Measurements from ENCODE around the gene TIAM2.
"Not testable (repeated sequence)": the region's sequence is repeated elsewhere in the genome, so short reads cannot be mapped to it uniquely, and the experiment has no call there.

- TF ChIP-seq CTCF (IDR thresholded peaks at IDR 0.05); POLR2A (IDR thresholded peaks at IDR 0.05; ENCODE audit: low read depth): not testable (repeated sequence)
These were observed 189.9 kb downstream of the TIAM2 start for GRCh38 chr6:155185041-155185440.

Data from esophagus muscularis mucosa (tissue), 3 donors.